Measurements from ENCODE around the gene IFNA16.
A peak's percentile ranks its signal among the peaks of the same experiment; 100 is the strongest.
"Not testable (repeated sequence)": the region's sequence is repeated elsewhere in the genome, so short reads cannot be mapped to it uniquely, and the experiment has no call there.

The IFNA16 gene

DNA sequence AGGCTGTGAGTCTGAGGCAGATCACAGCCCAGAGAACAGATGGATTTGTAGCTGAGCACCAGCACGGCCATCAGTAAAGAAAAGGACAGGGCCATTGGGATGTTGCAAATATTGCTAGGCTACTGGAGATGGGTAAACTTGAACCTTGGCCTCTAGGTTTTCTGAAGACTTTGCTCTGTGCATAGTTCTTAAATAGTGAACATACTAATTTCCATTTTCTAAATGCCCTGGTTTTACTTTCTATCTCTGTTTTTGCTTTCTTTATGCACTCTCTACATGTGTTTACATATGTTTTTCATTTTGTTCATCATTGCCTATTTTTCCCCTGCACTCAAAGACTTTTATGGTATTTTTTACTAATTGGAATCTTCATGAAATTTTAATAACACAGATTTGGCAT, at the start of gene IFNA16:
Gene IFNA16, minus strand, starts transcription at position 101 of the 400 bp plus-strand sequence. Its CDS starts 6 bp downstream, at position 95.
- H3K27ac ChIP-seq: not testable (repeated sequence)

DNA sequence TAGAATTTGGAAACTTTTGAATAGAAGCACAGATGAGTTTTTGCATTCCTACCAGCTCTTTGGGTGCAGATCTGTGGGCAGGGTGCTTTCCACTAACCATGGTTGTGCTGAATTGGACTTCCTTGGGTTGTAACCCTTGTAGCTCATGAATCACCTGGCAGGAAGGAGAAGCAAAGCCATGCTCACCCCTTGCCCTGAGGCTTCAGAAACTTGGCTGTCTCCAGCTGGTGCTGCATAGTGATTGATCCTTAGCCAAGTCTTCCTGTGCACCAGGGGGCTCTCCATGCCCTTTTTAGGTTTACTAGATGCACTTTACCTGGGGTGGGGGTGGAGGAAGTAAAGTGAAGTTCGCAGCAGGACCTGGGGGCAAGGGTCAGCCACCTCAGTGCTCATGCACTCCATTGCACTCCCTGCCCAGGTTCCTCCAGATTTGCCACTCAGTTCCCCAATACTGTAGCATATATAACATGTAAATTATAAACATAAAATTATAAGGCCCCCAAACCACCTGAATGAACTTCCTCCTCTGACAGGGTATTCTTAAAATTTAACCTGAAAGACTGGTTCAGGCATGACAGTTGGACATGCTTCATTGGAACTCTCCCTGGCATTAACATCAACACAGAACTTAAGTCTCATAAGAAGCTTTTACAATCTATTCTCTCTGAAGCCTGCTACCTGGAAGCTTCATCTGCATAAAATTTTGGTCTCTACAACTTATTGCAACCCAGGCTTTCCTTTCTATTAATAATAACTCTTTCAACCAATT, 48.5 kb upstream of the IFNA16 start:
- H3K27ac ChIP-seq: peak overlapping the region; percentile 57
- TF ChIP-seq, protein P1, sequence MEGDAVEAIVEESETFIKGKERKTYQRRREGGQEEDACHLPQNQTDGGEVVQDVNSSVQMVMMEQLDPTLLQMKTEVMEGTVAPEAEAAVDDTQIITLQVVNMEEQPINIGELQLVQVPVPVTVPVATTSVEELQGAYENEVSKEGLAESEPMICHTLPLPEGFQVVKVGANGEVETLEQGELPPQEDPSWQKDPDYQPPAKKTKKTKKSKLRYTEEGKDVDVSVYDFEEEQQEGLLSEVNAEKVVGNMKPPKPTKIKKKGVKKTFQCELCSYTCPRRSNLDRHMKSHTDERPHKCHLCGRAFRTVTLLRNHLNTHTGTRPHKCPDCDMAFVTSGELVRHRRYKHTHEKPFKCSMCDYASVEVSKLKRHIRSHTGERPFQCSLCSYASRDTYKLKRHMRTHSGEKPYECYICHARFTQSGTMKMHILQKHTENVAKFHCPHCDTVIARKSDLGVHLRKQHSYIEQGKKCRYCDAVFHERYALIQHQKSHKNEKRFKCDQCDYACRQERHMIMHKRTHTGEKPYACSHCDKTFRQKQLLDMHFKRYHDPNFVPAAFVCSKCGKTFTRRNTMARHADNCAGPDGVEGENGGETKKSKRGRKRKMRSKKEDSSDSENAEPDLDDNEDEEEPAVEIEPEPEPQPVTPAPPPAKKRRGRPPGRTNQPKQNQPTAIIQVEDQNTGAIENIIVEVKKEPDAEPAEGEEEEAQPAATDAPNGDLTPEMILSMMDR (conservative IDR thresholded peaks at IDR 0.05): no peak

DNA sequence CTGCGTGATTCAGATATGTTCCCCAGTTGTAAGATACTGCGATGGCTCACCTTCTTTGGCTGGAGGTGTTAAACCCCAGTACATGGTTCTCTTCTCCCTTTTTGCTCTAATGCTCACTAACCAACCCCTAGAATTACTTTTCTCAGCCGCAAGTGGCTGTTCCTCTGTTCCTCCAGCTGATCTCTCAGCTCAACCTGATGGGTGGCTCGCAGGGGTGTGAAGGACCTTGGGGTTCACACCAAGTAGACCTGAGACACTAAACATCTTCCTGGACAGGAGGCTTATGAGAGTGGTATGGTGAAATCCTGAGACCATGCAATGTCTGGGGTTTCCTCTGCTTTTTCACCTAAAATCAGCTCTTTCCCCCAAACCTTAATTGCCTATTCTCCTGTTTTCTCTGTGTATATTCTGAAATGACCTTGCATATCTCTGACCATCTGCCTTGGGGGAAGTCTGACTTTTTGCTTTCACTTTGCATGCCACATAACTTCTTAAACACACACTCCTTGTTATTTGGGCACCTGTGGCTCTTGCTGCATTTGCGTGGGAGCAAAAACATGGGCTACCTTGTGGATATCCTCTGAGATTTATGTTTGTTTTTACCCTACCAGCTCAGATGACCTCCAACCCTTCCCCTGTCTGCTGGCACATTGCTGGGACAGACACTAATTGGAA, 38.6 kb upstream of the IFNA16 start:
- H3K27ac ChIP-seq: no peak overlapping the region
- TF ChIP-seq, protein P1 (conservative IDR thresholded peaks at IDR 0.05): no peak

DNA sequence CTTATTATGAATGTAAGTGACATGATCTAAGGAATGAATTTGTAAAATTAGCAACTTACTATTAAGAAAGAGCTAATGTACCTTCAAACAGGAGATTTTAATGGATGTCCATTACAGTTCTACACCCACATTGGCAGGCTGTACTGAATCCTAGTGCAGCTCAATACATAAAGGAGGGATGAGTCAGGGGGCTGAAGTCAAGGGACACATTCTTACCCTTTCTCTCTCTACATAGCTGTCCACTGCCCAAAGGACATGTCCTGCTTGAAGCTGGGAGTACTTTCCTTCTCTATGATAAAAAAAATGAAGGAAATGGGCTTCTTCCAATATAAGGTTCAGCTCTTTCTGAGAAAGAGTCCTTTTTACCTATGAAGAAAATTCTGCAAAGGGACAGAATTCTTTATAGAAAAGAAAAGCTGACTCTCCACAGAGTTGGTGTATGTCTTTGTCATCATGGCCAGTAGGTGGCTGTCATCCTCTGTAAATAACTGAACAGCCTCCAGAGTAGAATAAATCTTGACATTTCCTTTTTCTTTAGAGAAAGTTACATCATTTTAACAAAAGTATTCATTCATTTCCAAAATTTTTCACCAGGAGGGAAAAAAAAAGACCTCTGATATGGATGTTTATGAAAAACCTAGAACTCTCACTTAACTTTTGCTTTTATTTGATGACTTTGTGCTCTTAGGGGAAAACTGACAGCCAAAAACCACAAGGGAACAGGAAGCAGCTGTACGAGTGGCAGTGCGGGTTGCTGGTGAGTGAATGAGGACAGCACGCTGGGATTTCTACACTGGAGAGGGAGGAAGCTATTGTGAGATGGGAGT, 35.8 kb upstream of the IFNA16 start:
- no peak overlapping the region for H3K27ac ChIP-seq
- TF ChIP-seq, protein P1 (conservative IDR thresholded peaks at IDR 0.05): peak; percentile 87

DNA sequence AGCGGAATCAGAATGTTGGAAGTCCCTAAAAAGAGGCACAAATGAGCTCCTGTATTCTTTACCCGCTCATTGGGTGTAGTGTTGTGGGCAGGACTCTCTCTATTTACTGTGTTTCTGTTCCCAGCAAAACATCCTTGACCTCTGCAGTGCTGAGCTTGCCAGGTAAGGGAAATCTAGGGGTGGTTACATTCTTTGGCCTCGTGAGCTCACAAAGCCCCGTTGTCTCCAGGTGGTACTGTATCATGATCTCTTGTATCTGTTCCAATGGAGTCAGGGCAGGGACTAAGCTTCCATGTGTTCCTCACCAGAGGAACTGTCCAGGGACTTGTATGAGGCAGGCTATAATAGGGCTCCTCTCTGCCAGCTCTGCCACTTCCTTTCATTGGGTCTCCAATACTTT, 34.5 kb upstream of the IFNA16 start:
- TF ChIP-seq, protein P1 (conservative IDR thresholded peaks at IDR 0.05): no peak
- H3K27ac ChIP-seq: no peak overlapping the region

DNA sequence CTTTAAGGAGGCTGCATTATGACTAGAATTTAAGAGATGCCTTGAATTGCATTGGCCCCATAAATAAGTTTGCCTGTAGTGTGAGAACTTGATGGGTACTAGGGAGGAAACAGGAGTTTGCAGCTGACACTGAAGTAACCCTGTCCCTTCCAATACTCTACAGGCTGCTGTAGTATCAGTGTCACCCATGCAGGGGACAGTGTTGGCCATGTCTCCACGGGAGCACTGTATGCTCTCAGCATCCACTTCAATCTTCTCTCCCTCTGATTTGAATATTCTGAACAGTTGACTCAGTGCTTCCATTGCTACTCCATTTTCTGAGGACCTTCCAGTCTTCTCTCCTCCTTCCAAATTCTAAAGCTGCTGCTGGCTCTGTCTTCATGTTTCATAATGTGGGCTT, 34.1 kb upstream of the IFNA16 start:
- TF ChIP-seq, protein P1 (conservative IDR thresholded peaks at IDR 0.05): 0 out of 2 replicates have a peak, but pooled peaks have one; percentile 15
- H3K27ac ChIP-seq: no peak overlapping the region

DNA sequence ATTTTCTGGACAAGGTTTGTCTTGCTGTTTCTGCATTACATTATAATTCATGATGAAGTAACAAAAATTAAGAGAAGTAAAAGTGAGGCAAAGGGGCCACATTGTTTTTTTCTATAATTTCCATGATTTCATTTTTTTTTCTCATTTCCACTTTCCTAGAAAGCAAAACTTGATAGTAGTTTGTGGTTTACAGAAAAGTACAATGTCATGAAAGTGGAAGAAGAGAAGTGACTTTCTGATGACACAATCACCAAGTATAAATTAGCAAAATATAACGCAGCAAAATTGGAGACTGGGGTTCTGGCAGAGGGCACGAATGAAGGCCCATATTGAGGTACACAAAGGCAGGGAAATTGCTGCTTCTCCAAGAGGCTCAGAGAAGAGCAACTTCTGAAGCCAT, 27.7 kb upstream of the IFNA16 start:
- no peak overlapping the region for H3K27ac ChIP-seq
- TF ChIP-seq, protein P1 (conservative IDR thresholded peaks at IDR 0.05): no peak

Measured in VCaP (cell line).